GM19468 (cell line): ENCODE data around the gene RB1.
"Not testable (repeated sequence)": the region's sequence is repeated elsewhere in the genome, so short reads cannot be mapped to it uniquely, and the experiment has no call there.

Source experiments
- ATAC-seq: cut with Tn5 transposase; IDR thresholded peaks from one replicate; pipeline ENCODE4 v1.9.1; 2021; ENCODE audit warnings: mild to moderate bottlenecking, moderate library complexity, moderate number of reproducible peaks; ENCODE audit not compliant: unreplicated experiment; ENCODE audit errors: extremely low read depth

RB1 gene

GRCh38 chr13:48402325-48402932 lies 98.9 kb downstream of the RB1 start:
- ATAC-seq, result no peak

- no peak for ATAC-seq
Measured at GRCh38 chr13:48403151-48403631, 99.6 kb downstream of the RB1 start.

- no peak for ATAC-seq
Measured at GRCh38 chr13:48403913-48404312, 100.4 kb downstream of the RB1 start.

GRCh38 chr13:48404952-48405351 lies 101.4 kb downstream of the RB1 start:
- no peak for ATAC-seq

- no peak for ATAC-seq
Measured at GRCh38 chr13:48405875-48406274, 102.3 kb downstream of the RB1 start.

- ATAC-seq, result no peak
Measured at GRCh38 chr13:48410199-48410598, 106.6 kb downstream of the RB1 start.

- ATAC-seq, result no peak
Measured at GRCh38 chr13:48411147-48411794, 107.7 kb downstream of the RB1 start.

- ATAC-seq, result no peak
Measured at GRCh38 chr13:48411841-48412531, 108.4 kb downstream of the RB1 start.

GRCh38 chr13:48412881-48413351 lies 109.4 kb downstream of the RB1 start, which contains the start of gene LPAR6:
Gene LPAR6, minus strand, starts transcription at chr13:48413113. Its CDS starts 690 bp downstream, at chr13:48412423.
- no peak for ATAC-seq

GRCh38 chr13:48414501-48414900 lies 111.0 kb downstream of the RB1 start:
- no peak for ATAC-seq

- no peak for ATAC-seq
Measured at GRCh38 chr13:48415516-48415915, 112.0 kb downstream of the RB1 start.

- not testable (repeated sequence) for ATAC-seq
Measured at GRCh38 chr13:48422003-48422402, 118.5 kb downstream of the RB1 start.

GRCh38 chr13:48424212-48424611 lies 120.7 kb downstream of the RB1 start:
- ATAC-seq, result no peak

- no peak for ATAC-seq
Measured at GRCh38 chr13:48426052-48426451, 122.5 kb downstream of the RB1 start.

- ATAC-seq, result not testable (repeated sequence)
Measured at GRCh38 chr13:48426755-48427298, 123.3 kb downstream of the RB1 start.

- ATAC-seq, result no peak
Measured at GRCh38 chr13:48429036-48429435, 125.5 kb downstream of the RB1 start.

- no peak for ATAC-seq
Measured at GRCh38 chr13:48429886-48430285, 126.3 kb downstream of the RB1 start.

- ATAC-seq, result no peak
Measured at GRCh38 chr13:48431431-48431830, 127.9 kb downstream of the RB1 start.

- ATAC-seq, result no peak
Measured at GRCh38 chr13:48431987-48432615, 128.6 kb downstream of the RB1 start.

GRCh38 chr13:48434200-48434599 lies 130.6 kb downstream of the RB1 start:
- ATAC-seq, result no peak
